ENCODE measurements around the gene CXCL17. TPM values are rescaled to one million over a fixed set of nuclear protein-coding genes. Genes with fewer than 3 reads are reported as not detected.
A peak's percentile ranks its signal among the peaks of the same experiment; 100 is the strongest.

Gene CXCL17
- total RNA-seq, 1 donor from 2014 or later, result not detected

DNA sequence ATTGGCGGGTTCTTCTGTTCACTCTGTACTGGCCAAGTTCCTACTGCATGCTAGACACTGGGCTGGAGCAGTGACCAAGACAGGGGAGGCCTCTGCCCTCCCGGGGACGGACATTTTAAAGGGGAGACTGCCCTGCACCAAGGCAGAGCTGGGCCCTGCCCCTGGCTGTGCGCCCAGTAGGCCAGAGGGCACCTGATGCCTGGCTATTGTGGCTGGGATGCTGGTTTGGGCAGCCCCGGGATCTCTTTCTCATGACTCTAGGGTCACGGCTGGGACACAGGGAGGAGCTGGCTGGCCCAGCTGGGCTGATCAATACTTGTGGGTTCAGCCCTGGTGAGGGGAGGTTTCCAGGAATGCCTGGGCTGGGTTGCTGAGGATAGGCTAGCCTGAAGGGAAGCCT is 33.3 kb downstream of the CXCL17 start:
- H3K27ac Mint-ChIP-seq, result no peak overlapping the region
- DNase-seq, result no peak
- H3K4me3 Mint-ChIP-seq, result no peak overlapping the region
- intact Hi-C loops (cut with micrococcal nuclease), result no loop called here
- no peaks in the 10 kb centered on the region for H3K27me3 Mint-ChIP-seq
- H3K4me1 Mint-ChIP-seq, result no peaks in the 10 kb centered on the region
- H3K36me3 Mint-ChIP-seq (ENCODE audit: low read depth), result peaks cover 27% of the 10 kb centered on the region
- H3K9me3 Mint-ChIP-seq, result no peaks in the 10 kb centered on the region

GRCh38 chr19:42407816-42408175 is 35.0 kb downstream of the CXCL17 start:
- peaks cover 35% of the 10 kb centered on the region for H3K36me3 Mint-ChIP-seq (ENCODE audit: low read depth)
- no peaks in the 10 kb centered on the region for H3K27me3 Mint-ChIP-seq
- no peaks in the 10 kb centered on the region for H3K9me3 Mint-ChIP-seq
- intact Hi-C loops (cut with micrococcal nuclease), result no loop called here
- H3K4me3 Mint-ChIP-seq, result no peak overlapping the region
- H3K4me1 Mint-ChIP-seq, result no peaks in the 10 kb centered on the region
- no peak for DNase-seq
- no peak overlapping the region for H3K27ac Mint-ChIP-seq

- H3K4me3 Mint-ChIP-seq, result no peak overlapping the region
- peaks cover 2% of the 10 kb centered on the region for H3K4me1 Mint-ChIP-seq
- no peaks in the 10 kb centered on the region for H3K9me3 Mint-ChIP-seq
- H3K36me3 Mint-ChIP-seq (ENCODE audit: low read depth), result peaks cover 38% of the 10 kb centered on the region
- no peaks in the 10 kb centered on the region for H3K27me3 Mint-ChIP-seq
- DNase-seq, result no peak
- no peak overlapping the region for H3K27ac Mint-ChIP-seq
- intact Hi-C loops (cut with micrococcal nuclease), result no loop called here
These were observed 35.5 kb downstream of the CXCL17 start for GRCh38 chr19:42407085-42407815.

DNA sequence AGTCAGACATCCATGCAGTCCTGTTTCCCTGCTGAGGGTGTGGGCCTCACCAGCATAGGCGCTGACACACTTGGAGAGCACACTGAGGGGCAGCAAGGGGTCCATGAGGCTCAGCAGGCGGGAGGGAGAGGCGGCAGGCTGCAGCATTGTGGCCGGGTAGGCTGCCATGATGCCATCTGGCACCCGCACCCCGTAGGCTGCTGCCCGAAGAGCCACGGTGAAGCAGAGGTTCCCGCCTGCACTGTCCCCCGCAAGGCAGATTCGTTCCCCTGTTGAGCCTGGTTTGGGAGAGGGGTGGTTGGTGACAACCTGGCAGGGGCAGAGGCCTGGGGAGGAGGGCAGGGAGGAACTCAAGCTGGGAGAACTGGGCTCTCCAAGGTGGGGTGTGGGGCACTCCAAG is 36.6 kb downstream of the CXCL17 start:
- Mint-ChIP-seq H3K27ac (no peak overlapping the region), H3K36me3 (ENCODE audit: low read depth) (peaks cover 42% of the 10 kb centered on the region), H3K4me1 (peaks cover 10% of the 10 kb centered on the region), H3K27me3 (no peaks in the 10 kb centered on the region), H3K9me3 (no peaks in the 10 kb centered on the region), H3K4me3 (no peak overlapping the region)
- DNase-seq, result no peak
- intact Hi-C loops (cut with micrococcal nuclease), result no loop called here

- intact Hi-C loops (cut with micrococcal nuclease), result no loop called here
These were observed 39.2 kb downstream of the CXCL17 start for GRCh38 chr19:42403586-42403985.

GRCh38 chr19:42402376-42403116 is 40.2 kb downstream of the CXCL17 start:
- Mint-ChIP-seq H3K27me3 (no peaks in the 10 kb centered on the region), H3K36me3 (ENCODE audit: low read depth) (peaks cover 46% of the 10 kb centered on the region), H3K27ac (no peak overlapping the region), H3K4me3 (peak overlapping the region; percentile 84), H3K9me3 (no peaks in the 10 kb centered on the region), H3K4me1 (peaks cover 25% of the 10 kb centered on the region)
- no peak for DNase-seq
- intact Hi-C loops (cut with micrococcal nuclease), result no loop called here

More at GRCh38 chr19:42403586-42403985, 39.2 kb downstream of the CXCL17 start:
- H3K27me3 Mint-ChIP-seq, result no peaks in the 10 kb centered on the region
- H3K9me3 Mint-ChIP-seq, result no peaks in the 10 kb centered on the region
- peaks cover 20% of the 10 kb centered on the region for H3K4me1 Mint-ChIP-seq
- H3K36me3 Mint-ChIP-seq (ENCODE audit: low read depth), result peaks cover 47% of the 10 kb centered on the region
- no peak for DNase-seq
- no peak overlapping the region for H3K4me3 Mint-ChIP-seq
- H3K27ac Mint-ChIP-seq, result no peak overlapping the region

GRCh38 chr19:42401365-42402303 is 41.1 kb downstream of the CXCL17 start:
- Mint-ChIP-seq H3K9me3 (no peaks in the 10 kb centered on the region), H3K4me3 (peak overlapping the region; percentile 84), H3K27ac (peak overlapping the region; percentile 70), H3K27me3 (no peaks in the 10 kb centered on the region), H3K4me1 (peaks cover 31% of the 10 kb centered on the region), H3K36me3 (ENCODE audit: low read depth) (peaks cover 38% of the 10 kb centered on the region)
- intact Hi-C loops (cut with micrococcal nuclease), result no loop called here
- DNase-seq, result peak; percentile 90

GRCh38 chr19:42400404-42400803 is 42.3 kb downstream of the CXCL17 start:
- H3K36me3 Mint-ChIP-seq (ENCODE audit: low read depth), result peaks cover 30% of the 10 kb centered on the region
- intact Hi-C loops (cut with micrococcal nuclease), result no loop called here
- no peak overlapping the region for H3K27ac Mint-ChIP-seq
- peaks cover 39% of the 10 kb centered on the region for H3K4me1 Mint-ChIP-seq
- H3K27me3 Mint-ChIP-seq, result no peaks in the 10 kb centered on the region
- no peak overlapping the region for H3K4me3 Mint-ChIP-seq
- DNase-seq, result no peak
- H3K9me3 Mint-ChIP-seq, result no peaks in the 10 kb centered on the region

DNA sequence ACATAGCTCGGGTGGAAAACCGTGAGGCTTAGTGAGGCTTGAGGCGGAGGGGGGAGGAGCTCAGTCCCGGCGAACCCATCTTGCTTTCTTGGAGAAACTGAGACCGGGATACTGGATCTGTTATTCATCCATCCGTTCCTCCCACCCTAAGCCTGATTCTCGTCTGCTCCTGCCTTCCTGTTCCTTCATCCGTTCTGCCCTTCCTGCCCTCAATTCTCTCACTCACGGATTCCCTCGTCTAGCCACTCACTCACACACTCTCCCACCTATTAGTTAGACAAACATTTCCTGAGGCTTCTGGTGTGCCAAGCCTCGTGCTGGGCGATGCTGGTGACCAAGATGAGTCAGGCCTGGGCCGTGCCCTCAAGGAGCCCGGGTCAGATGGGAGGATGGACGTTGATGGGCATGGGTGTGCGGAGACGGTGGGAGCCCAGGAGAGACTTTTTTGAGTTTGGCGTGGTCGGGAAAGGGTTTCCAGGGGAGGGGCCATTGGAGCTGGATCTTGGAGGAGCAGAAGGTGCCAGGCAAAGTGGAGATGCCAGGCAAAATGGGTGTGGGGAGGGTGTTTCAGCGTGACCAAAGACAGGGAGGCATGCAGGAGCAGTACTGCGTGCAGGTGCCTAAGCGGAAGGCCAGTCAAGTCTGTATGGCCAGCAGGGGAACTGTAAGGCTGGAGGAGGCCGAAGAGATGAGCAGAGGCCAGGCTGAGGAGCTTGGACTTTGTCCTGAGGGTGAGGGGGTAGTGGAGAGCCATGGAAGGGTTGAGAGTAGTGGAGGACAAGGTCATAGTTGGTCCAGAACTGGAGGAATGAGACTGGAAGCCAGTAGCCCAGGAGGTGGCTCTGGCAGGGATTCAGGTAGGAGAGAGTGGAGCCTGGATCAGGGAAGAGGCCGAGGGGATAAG is 45.2 kb downstream of the CXCL17 start:
- H3K27ac Mint-ChIP-seq, result peak overlapping the region; percentile 91
- peak overlapping the region; percentile 94 for H3K4me3 Mint-ChIP-seq
- H3K4me1 Mint-ChIP-seq, result peaks cover 39% of the 10 kb centered on the region
- H3K27me3 Mint-ChIP-seq, result peaks cover 2% of the 10 kb centered on the region
- H3K9me3 Mint-ChIP-seq, result no peaks in the 10 kb centered on the region
- H3K36me3 Mint-ChIP-seq (ENCODE audit: low read depth), result peaks cover 16% of the 10 kb centered on the region
- no peak for DNase-seq
- intact Hi-C loops (cut with micrococcal nuclease), result loop anchor here (2.0 kb wide), 2 partner anchors 25 to 73 kb away; partner anchors contain the start of gene MEGF8

GRCh38 chr19:42396381-42397262 is 46.1 kb downstream of the CXCL17 start:
- peak; percentile 99 for DNase-seq
- Mint-ChIP-seq H3K4me3 (peak overlapping the region; percentile 94), H3K27ac (peak overlapping the region; percentile 91), H3K36me3 (ENCODE audit: low read depth) (peaks cover 10% of the 10 kb centered on the region), H3K27me3 (peaks cover 8% of the 10 kb centered on the region), H3K9me3 (no peaks in the 10 kb centered on the region), H3K4me1 (peaks cover 30% of the 10 kb centered on the region)
- intact Hi-C loops (cut with micrococcal nuclease), result loop anchor here (2.0 kb wide), 2 partner anchors 26 to 72 kb away; partner anchors contain the start of gene MEGF8

DNA sequence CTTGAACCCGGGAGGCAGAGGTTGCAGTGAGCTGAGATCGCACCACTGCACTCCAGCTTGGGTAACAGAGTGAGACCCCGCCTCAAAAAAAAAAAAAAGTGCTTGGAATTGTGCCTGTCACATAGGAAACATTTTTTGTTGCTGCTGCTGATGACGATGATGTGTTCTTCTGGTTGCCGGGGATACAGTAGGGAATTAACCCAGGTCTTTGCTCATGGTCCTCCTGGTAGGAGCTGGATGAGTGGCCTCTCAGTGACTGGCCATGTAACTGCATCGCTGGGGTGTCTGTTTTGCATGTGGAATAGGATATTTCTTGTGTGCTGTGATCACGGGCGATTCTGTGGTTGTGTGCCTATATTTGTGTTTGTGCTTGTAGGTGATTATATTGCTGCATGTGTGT is 48.0 kb downstream of the CXCL17 start:
- Mint-ChIP-seq H3K4me3 (no peak overlapping the region), H3K4me1 (peaks cover 21% of the 10 kb centered on the region), H3K27me3 (peaks cover 19% of the 10 kb centered on the region), H3K27ac (no peak overlapping the region), H3K36me3 (ENCODE audit: low read depth) (peaks cover 8% of the 10 kb centered on the region), H3K9me3 (no peaks in the 10 kb centered on the region)
- intact Hi-C loops (cut with micrococcal nuclease), result no loop called here
- DNase-seq, result no peak

DNA sequence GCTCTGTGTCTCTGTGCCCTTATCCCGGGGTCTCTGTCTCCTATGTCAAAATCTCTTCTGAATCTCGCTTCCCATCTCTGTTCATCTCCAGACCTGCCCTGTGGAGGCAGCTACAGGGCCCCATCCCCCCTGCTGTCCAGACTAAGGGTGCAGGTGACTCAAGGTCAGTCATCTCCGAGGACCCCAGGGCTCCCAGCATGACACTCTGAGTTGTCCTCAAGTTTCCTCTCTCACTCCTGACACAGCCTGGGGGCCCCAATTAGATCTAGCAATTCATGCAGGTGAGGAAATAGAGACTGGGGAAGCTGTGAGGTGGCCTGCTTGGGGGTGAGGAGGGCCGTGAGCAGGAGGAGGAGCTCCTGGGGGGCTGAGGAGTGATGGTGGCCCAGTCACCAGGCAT is 50.6 kb downstream of the CXCL17 start:
- Mint-ChIP-seq H3K36me3 (ENCODE audit: low read depth) (no peaks in the 10 kb centered on the region), H3K4me1 (peaks cover 11% of the 10 kb centered on the region), H3K27me3 (peaks cover 25% of the 10 kb centered on the region), H3K27ac (no peak overlapping the region), H3K4me3 (no peak overlapping the region), H3K9me3 (no peaks in the 10 kb centered on the region)
- DNase-seq, result no peak
- intact Hi-C loops (cut with micrococcal nuclease), result no loop called here
